Measurements from ENCODE around the gene IL7R. TPM values are rescaled to one million over a fixed set of nuclear protein-coding genes. Genes with fewer than 3 reads are reported as not detected.
"Not testable (repeated sequence)": the region's sequence is repeated elsewhere in the genome, so short reads cannot be mapped to it uniquely, and the experiment has no call there.

The IL7R gene
- total and polyA plus RNA-seq, 7 donors = 0.21 to 1.9 (median 1.0) TPM

DNA sequence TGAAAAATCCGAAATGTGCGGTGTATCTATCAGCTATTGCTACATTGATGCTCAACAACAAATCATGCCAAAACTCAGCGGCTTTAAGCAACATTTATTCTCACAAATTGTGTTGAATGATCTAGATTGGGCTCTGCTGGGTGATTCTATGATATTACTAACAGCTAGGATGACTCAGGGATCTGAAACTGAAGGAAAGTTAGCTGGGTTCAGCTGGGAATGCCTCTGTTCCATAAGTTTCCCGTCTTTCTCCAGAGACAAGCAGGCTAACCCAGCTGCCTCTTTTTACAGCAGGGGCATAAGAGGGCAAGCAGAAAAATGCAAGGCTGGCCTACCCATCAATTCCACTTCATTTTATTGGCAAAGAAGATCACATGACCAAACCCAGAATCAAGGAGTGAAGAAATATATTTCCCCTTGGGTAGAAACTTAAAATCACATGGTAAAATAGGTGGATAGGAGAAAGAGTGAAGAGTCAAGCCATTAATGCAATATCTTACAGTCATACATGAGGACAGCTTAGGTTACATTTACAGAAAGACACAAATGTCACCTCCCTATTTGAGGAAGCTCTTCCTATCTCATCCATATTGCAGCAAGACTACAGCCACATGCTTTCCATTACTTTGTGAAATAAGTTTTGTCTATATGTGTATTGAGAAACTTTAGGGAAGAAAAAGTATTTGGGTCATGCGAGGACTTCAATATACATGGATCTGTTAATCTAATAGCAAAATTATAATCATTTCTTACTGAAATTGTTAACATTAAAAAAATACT is 30.8 kb downstream of the IL7R start:
- TF ChIP-seq, protein P1, sequence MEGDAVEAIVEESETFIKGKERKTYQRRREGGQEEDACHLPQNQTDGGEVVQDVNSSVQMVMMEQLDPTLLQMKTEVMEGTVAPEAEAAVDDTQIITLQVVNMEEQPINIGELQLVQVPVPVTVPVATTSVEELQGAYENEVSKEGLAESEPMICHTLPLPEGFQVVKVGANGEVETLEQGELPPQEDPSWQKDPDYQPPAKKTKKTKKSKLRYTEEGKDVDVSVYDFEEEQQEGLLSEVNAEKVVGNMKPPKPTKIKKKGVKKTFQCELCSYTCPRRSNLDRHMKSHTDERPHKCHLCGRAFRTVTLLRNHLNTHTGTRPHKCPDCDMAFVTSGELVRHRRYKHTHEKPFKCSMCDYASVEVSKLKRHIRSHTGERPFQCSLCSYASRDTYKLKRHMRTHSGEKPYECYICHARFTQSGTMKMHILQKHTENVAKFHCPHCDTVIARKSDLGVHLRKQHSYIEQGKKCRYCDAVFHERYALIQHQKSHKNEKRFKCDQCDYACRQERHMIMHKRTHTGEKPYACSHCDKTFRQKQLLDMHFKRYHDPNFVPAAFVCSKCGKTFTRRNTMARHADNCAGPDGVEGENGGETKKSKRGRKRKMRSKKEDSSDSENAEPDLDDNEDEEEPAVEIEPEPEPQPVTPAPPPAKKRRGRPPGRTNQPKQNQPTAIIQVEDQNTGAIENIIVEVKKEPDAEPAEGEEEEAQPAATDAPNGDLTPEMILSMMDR (IDR thresholded peaks at IDR 0.05) = no peak
- Histone ChIP-seq H3K4me3 (no peak overlapping the region), H3K4me1 (no peaks in the 10 kb centered on the region), H3K36me3 (ENCODE audit: insufficient read depth in 1 of 2, low read depth in 1 of 2) (no peaks in the 10 kb centered on the region), H3K9me3 (no peaks in the 10 kb centered on the region), H3K27me3 (ENCODE audit: insufficient read depth in 3 of 3, low read length in 2 of 3) (no peaks in the 10 kb centered on the region), H3K27ac (no peak overlapping the region)
- ATAC-seq (no peak), DNase-seq (no peak)
- 55 to 61% (median 57%) methylated on average over 5 of the region's 5 CpGs for WGBS, 3 donors
- intact Hi-C loops (cut with DNase I) = no loop called here

GRCh38 chr5:35890021-35891020 is 33.6 kb downstream of the IL7R start:
- intact Hi-C loops (cut with DNase I) = no loop called here
- H3K4me3 ChIP-seq = no peak overlapping the region
- ATAC-seq (no peak), DNase-seq (no peak)
- H3K27ac ChIP-seq = no peak overlapping the region
- no peaks in the 10 kb centered on the region for H3K36me3 ChIP-seq (ENCODE audit: insufficient read depth in 1 of 2, low read depth in 1 of 2)
- no peaks in the 10 kb centered on the region for H3K27me3 ChIP-seq (ENCODE audit: insufficient read depth in 3 of 3, low read length in 2 of 3)
- H3K9me3 ChIP-seq = no peaks in the 10 kb centered on the region
- H3K4me1 ChIP-seq = no peaks in the 10 kb centered on the region
- WGBS, 3 donors = 48 to 56% (median 49%) methylated on average over 5 of the region's 5 CpGs
- TF ChIP-seq, protein P1 (IDR thresholded peaks at IDR 0.05) = no peak

GRCh38 chr5:35892799-35893198 is 36.1 kb downstream of the IL7R start:
- H3K27me3 ChIP-seq (ENCODE audit: insufficient read depth in 3 of 3, low read length in 2 of 3); H3K9me3 ChIP-seq; H3K4me3 ChIP-seq; intact Hi-C loops (cut with DNase I); H3K4me1 ChIP-seq; DNase-seq; H3K27ac ChIP-seq; H3K36me3 ChIP-seq (ENCODE audit: insufficient read depth in 1 of 2, low read depth in 1 of 2); ATAC-seq: not testable (repeated sequence)
- WGBS, 3 donors = 93 to 99% (median 95%) methylated on average over 15 to 23 of the region's 23 CpGs

DNA sequence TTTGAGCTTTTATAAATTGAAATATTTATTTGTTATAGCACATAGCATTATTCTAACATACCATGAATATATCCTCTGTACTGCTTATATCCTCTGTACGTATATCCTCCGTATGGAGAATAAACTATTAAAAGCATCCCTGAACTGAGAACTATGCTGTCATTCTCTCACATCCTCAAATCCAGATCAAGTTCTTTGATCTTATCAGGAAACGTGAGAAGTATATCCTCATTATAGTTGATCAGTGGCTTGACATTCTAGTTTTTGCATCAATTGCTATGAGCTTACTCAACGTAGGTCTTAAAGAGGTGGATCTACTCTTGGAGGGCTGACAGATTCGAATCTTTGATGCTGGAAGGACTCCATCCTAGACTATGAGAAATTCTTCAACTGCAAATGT is 37.4 kb downstream of the IL7R start:
- 78 to 83% (median 80%) methylated on average over 5 of the region's 5 CpGs for WGBS, 3 donors
- Histone ChIP-seq H3K36me3 (ENCODE audit: insufficient read depth in 1 of 2, low read depth in 1 of 2) (no peaks in the 10 kb centered on the region), H3K4me3 (no peak overlapping the region), H3K27ac (no peak overlapping the region), H3K27me3 (ENCODE audit: insufficient read depth in 3 of 3, low read length in 2 of 3) (no peaks in the 10 kb centered on the region), H3K9me3 (no peaks in the 10 kb centered on the region), H3K4me1 (no peaks in the 10 kb centered on the region)
- TF ChIP-seq, protein P1 (IDR thresholded peaks at IDR 0.05) = no peak
- ATAC-seq (no peak), DNase-seq (no peak)
- intact Hi-C loops (cut with DNase I) = no loop called here
